ENCODE data around the gene HSPA9.

HSPA9 gene

DNA sequence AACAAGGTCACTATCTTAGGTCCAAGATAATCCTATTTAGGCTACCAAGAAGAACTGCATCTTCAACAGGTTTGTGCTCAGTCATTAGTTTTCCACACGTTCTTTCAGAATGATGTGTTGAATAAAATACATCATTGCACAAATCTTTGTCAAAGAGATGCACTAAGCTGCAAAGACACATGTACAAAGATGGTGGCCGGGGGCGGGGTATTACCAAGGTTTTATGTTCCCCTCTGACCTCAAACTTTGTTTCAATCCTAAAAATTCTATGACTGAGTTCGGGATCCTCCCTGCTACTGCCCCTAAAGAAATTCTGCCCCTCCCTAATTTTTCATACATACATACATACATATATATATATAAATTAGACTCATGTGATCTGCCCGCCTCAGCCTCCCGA lies 14.2 kb downstream of the HSPA9 start:
- H3K27ac ChIP-seq, result no peak overlapping the region
- peaks cover 97% of the 10 kb centered on the region for H3K36me3 ChIP-seq (ENCODE audit: insufficient read depth, low read length)
- H3K9me3 ChIP-seq (ENCODE audit: low read depth, low read length), result no peaks in the 10 kb centered on the region
- H3K4me3 ChIP-seq, result no peak overlapping the region
- no peak overlapping the region for H3K9ac ChIP-seq (ENCODE audit: insufficient read length)
- TF ChIP-seq FOXP2 (optimal IDR thresholded peaks at IDR 0.05; ENCODE audit: control extremely low read depth, extremely low read length, insufficient read depth), result no peak
- no peak for TF ChIP-seq EZH2 (IDR thresholded peaks at IDR 0.05)
- no peak for TF ChIP-seq POLR2AphosphoS5 (IDR thresholded peaks at IDR 0.05; ENCODE audit: borderline replicate concordance, low read depth, low read length)
- no peak for DNase-seq (ENCODE audit: low read depth, low spot score)

DNA sequence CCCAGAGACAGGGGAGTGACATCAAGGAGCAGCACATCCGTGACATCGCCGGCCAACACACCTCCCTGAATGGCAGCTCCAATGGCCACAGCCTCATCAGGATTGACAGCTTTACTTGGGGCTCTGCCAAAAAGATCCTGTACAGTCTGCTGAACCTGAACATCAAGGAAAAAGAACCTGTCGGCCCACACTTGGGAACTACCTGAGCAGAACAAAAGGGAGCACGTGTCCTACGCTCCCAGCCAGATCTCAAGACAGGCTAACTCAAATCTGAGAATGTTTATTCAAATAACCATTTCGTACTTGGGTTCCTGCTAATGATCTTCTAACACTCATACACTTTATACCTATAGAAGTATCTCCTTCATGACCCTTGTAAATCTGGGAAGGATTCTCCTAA lies 15.3 kb downstream of the HSPA9 start:
- Histone ChIP-seq H3K27ac (0 out of 2 replicates have a peak overlapping the region, but pooled peaks have one; percentile 36), H3K4me3 (no peak overlapping the region), H3K36me3 (ENCODE audit: insufficient read depth, low read length) (peaks cover 97% of the 10 kb centered on the region), H3K9me3 (ENCODE audit: low read depth, low read length) (no peaks in the 10 kb centered on the region), H3K9ac (ENCODE audit: insufficient read length) (no peak overlapping the region)
- TF ChIP-seq POLR2AphosphoS5 (IDR thresholded peaks at IDR 0.05; ENCODE audit: borderline replicate concordance, low read depth, low read length) (no peak), FOXP2 (optimal IDR thresholded peaks at IDR 0.05; ENCODE audit: control extremely low read depth, extremely low read length, insufficient read depth) (no peak), EZH2 (IDR thresholded peaks at IDR 0.05) (no peak)
- DNase-seq (ENCODE audit: low read depth, low spot score), result no peak

DNA sequence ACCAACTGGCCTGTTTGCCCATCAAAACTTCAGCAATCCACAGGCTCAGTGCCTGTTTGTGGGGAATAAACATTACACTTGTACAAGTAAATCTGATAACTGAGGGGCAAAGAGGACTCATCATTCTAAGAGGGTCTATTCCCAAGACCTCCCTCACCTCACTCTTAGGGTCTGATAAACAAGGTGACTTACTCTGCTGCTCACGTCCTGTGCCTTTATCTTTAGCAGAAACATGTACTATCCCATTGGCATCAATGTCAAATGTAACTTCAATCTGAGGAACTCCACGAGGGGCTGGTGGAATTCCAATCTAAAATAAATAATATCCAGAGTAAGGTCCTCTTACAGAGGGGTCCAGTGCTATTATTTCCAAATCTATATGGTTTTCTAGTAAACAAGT lies 17.5 kb downstream of the HSPA9 start:
- no peak for DNase-seq (ENCODE audit: low read depth, low spot score)
- TF ChIP-seq EZH2 (IDR thresholded peaks at IDR 0.05), result no peak
- no peak for TF ChIP-seq POLR2AphosphoS5 (IDR thresholded peaks at IDR 0.05; ENCODE audit: borderline replicate concordance, low read depth, low read length)
- no peak for TF ChIP-seq FOXP2 (optimal IDR thresholded peaks at IDR 0.05; ENCODE audit: control extremely low read depth, extremely low read length, insufficient read depth)
- Histone ChIP-seq H3K9me3 (ENCODE audit: low read depth, low read length) (no peaks in the 10 kb centered on the region), H3K4me3 (no peak overlapping the region), H3K27ac (peak overlapping the region; percentile 49; the same call in 1 of the 2 replicates), H3K36me3 (ENCODE audit: insufficient read depth, low read length) (peaks cover 92% of the 10 kb centered on the region), H3K9ac (ENCODE audit: insufficient read length) (no peak overlapping the region)

DNA sequence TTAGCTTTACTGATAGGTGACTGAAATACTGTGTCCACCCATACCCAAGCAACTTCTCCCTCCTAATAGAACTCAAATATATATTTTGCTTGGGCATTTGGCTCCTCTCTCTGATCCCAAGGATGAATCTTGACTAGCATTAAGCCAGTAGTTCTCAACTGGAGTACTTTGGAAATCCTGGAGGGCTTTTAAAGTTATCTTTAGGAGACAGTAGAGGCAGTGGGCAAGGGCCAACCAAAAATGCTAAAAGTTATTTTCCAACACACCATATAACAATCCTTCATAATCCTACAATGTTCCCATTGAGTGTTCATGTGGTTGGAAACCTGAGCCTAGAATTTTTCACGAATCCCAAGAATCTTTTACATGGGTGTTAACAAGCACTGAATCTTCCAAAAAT lies 21.1 kb downstream of the HSPA9 start:
- H3K36me3 ChIP-seq (ENCODE audit: insufficient read depth, low read length), result peaks cover 59% of the 10 kb centered on the region
- peak overlapping the region; percentile 67 for H3K27ac ChIP-seq
- TF ChIP-seq FOXP2 (optimal IDR thresholded peaks at IDR 0.05; ENCODE audit: control extremely low read depth, extremely low read length, insufficient read depth) (no peak), POLR2AphosphoS5 (IDR thresholded peaks at IDR 0.05; ENCODE audit: borderline replicate concordance, low read depth, low read length) (no peak), EZH2 (IDR thresholded peaks at IDR 0.05) (no peak)

DNA sequence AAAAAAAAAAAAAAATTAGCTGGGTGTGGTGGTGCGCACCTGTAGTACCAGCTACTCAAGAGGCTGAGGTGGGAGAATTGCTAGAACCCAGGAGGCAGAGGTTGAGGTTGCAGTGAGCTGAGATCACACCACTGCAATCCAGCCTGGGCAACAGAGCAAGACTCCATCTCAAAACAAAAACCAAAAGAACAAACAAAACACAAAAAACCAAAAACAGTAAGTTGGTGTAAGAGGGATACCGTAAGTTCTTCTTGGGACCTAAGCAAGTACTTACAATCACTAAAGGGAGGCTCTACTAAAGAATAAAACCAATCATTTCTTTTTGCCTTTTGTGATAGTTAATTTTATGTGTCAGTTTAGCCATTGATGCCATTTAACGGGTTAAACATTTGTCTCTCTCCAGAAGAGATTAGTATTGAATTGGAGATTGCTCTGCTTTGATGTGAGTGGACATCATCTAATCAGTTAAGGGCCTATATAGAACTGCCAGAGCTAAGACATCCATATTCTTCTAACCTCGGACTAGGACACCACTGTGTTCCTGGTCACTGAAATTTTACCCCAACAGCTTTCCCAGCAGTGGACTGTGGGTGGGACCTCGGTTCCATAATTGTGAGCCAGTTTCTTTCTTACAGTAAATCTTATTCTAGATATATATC lies 21.6 kb downstream of the HSPA9 start:
- Histone ChIP-seq H3K9me3 (ENCODE audit: low read depth, low read length) (no peaks in the 10 kb centered on the region), H3K4me3 (no peak overlapping the region), H3K36me3 (ENCODE audit: insufficient read depth, low read length) (peaks cover 53% of the 10 kb centered on the region), H3K9ac (ENCODE audit: insufficient read length) (no peak overlapping the region), H3K27ac (peak overlapping the region; percentile 67)
- TF ChIP-seq EZH2 (IDR thresholded peaks at IDR 0.05), result no peak
- no peak for TF ChIP-seq FOXP2 (optimal IDR thresholded peaks at IDR 0.05; ENCODE audit: control extremely low read depth, extremely low read length, insufficient read depth)
- no peak for TF ChIP-seq POLR2AphosphoS5 (IDR thresholded peaks at IDR 0.05; ENCODE audit: borderline replicate concordance, low read depth, low read length)
- DNase-seq (ENCODE audit: low read depth, low spot score), result no peak

More for the DNA sequence above, 21.1 kb downstream of the HSPA9 start:
- DNase-seq (ENCODE audit: low read depth, low spot score), result no peak
- H3K9me3 ChIP-seq (ENCODE audit: low read depth, low read length), result no peaks in the 10 kb centered on the region
- no peak overlapping the region for H3K4me3 ChIP-seq
- H3K9ac ChIP-seq (ENCODE audit: insufficient read length), result no peak overlapping the region

DNA sequence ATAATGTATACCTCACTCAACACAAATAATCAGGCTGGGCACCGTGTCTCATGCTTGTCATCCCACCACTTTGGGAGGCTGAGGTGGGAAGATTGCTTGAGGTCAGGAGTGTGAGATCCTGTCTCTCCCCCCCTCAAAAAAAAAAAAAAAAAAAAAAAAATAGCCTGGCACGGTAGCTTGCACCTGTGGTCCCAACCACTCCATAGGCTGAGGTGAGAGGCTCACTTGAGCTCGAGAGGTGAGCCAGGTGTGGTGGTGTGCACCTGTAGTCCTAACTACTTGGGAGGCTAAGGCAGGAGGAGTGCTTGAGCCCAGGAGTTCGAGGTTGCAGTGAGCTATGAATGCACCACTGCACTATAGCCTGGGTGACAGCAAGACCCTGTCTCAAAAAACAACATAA lies 22.5 kb downstream of the HSPA9 start:
- DNase-seq (ENCODE audit: low read depth, low spot score), result no peak
- Histone ChIP-seq H3K9ac (ENCODE audit: insufficient read length) (no peak overlapping the region), H3K36me3 (ENCODE audit: insufficient read depth, low read length) (peaks cover 44% of the 10 kb centered on the region), H3K27ac (0 out of 2 replicates have a peak overlapping the region, but pooled peaks have one; percentile 19), H3K9me3 (ENCODE audit: low read depth, low read length) (no peaks in the 10 kb centered on the region), H3K4me3 (no peak overlapping the region)
- TF ChIP-seq EZH2 (IDR thresholded peaks at IDR 0.05) (no peak), FOXP2 (optimal IDR thresholded peaks at IDR 0.05; ENCODE audit: control extremely low read depth, extremely low read length, insufficient read depth) (no peak), POLR2AphosphoS5 (IDR thresholded peaks at IDR 0.05; ENCODE audit: borderline replicate concordance, low read depth, low read length) (peak; percentile 45; the same call in 1 of the 2 replicates)

DNA sequence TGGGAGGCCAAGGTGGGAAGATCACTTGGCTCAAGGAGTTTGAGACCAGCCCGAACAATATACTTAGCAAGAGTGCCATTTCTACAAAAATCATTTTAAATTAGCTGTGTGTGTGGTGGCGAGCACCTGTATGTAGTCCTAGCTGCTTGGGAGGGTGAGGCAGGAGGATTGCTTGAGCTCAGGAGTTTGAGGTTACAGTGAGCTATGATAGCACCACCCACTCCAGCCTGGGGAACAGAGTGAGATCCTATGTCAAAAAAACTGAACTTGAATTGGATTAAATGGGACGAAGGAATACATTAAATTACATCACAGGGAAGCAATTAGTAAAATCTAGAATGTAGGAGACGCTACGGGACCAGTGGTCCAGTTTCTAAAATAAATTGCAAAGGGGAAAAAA lies 25.8 kb downstream of the HSPA9 start:
- H3K4me3 ChIP-seq, result no peak overlapping the region
- no peaks in the 10 kb centered on the region for H3K9me3 ChIP-seq (ENCODE audit: low read depth, low read length)
- TF ChIP-seq POLR2AphosphoS5 (IDR thresholded peaks at IDR 0.05; ENCODE audit: borderline replicate concordance, low read depth, low read length) (no peak), EZH2 (IDR thresholded peaks at IDR 0.05) (no peak), FOXP2 (optimal IDR thresholded peaks at IDR 0.05; ENCODE audit: control extremely low read depth, extremely low read length, insufficient read depth) (no peak)
- H3K27ac ChIP-seq, result no peak overlapping the region
- DNase-seq (ENCODE audit: low read depth, low spot score), result no peak
- peaks cover 12% of the 10 kb centered on the region for H3K36me3 ChIP-seq (ENCODE audit: insufficient read depth, low read length)
- no peak overlapping the region for H3K9ac ChIP-seq (ENCODE audit: insufficient read length)

DNA sequence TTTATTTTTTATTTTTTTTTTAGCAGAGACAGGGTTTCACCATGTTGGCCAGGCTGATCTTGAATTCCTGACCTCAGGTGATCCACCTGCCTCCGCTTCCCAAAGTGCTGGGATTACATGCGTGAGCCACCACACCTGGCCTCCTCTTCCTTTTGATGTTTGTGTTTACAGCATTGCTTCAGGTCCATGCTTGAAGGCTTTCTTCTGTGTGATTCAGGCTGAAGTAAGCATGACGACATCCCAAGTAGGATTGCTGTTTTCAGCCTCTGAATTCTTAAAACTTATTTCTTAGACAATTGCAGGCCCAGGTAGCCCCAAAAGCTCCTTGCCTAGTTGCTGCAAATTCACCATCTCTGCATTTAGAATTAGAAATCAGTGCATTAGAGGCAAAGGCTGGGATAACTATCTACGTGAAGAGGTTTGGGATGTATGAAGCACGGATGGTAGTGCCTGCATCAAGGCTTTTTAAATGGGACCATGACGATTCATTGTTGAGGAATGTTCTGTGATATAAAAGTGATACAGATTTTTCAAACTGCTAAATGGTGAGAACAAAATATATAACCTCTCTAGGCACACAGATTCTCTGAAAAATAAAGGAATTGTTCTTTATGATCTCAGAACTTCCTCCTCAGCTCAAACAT lies 29.2 kb downstream of the HSPA9 start:
- no peak overlapping the region for H3K4me3 ChIP-seq
- no peak overlapping the region for H3K27ac ChIP-seq
- no peaks in the 10 kb centered on the region for H3K9me3 ChIP-seq (ENCODE audit: low read depth, low read length)
- peak overlapping the region; percentile 11 for H3K9ac ChIP-seq (ENCODE audit: insufficient read length)
- no peak for DNase-seq (ENCODE audit: low read depth, low spot score)
- H3K36me3 ChIP-seq (ENCODE audit: insufficient read depth, low read length), result peaks cover 10% of the 10 kb centered on the region
- no peak for TF ChIP-seq FOXP2 (optimal IDR thresholded peaks at IDR 0.05; ENCODE audit: control extremely low read depth, extremely low read length, insufficient read depth)
- TF ChIP-seq EZH2 (IDR thresholded peaks at IDR 0.05), result no peak
- no peak for TF ChIP-seq POLR2AphosphoS5 (IDR thresholded peaks at IDR 0.05; ENCODE audit: borderline replicate concordance, low read depth, low read length)

Data from SK-N-MC (cell line).